ENCODE data around the gene APEH. TPM values are rescaled to one million over a fixed set of nuclear protein-coding genes. Genes with fewer than 3 reads are reported as not detected.

Gene APEH
- total and polyA plus RNA-seq, 2 of the 13 experiments (the other 11 are each of a cell fraction or from before 2014, with no cell fraction given): 116 to 130 TPM

DNA sequence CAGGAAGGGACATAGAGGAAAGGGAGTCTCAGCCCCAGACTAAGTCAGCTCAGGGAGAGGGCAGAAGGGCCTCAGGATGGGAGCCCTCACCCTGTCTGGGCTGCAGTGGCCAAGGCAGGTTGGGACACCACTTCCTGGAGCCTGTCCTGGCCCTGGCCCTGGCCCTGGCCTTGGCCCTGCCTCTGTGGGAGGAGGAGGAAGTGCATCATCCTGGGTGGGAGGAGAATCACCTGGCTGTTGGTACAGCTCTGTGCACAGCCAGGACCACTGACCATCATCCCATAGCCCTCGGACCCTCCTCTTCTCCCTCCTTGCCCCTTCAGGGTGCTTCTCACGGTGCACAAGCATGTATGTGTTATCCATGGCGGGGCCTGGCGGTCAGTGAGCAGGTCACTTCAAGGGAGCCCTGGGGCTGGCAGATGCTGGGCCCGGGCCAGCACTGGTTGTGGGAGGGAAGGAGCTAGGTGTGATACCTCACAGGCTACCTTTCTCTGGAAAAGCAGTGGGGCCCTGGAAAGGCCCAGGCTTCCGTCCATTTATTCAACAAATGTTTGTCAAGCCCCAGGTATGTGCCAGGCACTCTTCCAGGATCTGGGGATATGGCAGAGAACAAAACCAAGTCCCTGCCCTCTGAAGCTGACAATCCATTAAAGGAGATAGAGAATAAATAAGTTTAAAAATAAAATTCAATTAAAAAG, 8.2 kb upstream of the APEH start (continued):
- TF ChIP-seq, protein P1, sequence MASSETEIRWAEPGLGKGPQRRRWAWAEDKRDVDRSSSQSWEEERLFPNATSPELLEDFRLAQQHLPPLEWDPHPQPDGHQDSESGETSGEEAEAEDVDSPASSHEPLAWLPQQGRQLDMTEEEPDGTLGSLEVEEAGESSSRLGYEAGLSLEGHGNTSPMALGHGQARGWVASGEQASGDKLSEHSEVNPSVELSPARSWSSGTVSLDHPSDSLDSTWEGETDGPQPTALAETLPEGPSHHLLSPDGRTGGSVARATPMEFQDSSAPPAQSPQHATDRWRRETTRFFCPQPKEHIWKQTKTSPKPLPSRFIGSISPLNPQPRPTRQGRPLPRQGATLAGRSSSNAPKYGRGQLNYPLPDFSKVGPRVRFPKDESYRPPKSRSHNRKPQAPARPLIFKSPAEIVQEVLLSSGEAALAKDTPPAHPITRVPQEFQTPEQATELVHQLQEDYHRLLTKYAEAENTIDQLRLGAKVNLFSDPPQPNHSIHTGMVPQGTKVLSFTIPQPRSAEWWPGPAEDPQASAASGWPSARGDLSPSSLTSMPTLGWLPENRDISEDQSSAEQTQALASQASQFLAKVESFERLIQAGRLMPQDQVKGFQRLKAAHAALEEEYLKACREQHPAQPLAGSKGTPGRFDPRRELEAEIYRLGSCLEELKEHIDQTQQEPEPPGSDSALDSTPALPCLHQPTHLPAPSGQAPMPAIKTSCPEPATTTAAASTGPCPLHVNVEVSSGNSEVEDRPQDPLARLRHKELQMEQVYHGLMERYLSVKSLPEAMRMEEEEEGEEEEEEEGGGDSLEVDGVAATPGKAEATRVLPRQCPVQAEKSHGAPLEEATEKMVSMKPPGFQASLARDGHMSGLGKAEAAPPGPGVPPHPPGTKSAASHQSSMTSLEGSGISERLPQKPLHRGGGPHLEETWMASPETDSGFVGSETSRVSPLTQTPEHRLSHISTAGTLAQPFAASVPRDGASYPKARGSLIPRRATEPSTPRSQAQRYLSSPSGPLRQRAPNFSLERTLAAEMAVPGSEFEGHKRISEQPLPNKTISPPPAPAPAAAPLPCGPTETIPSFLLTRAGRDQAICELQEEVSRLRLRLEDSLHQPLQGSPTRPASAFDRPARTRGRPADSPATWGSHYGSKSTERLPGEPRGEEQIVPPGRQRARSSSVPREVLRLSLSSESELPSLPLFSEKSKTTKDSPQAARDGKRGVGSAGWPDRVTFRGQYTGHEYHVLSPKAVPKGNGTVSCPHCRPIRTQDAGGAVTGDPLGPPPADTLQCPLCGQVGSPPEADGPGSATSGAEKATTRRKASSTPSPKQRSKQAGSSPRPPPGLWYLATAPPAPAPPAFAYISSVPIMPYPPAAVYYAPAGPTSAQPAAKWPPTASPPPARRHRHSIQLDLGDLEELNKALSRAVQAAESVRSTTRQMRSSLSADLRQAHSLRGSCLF (CRISPR knock-in tag; IDR thresholded peaks at IDR 0.05; ENCODE audit: borderline replicate concordance): no peak
- peak; percentile 98 for TF ChIP-seq ELF3 (CRISPR knock-in tag; IDR thresholded peaks at IDR 0.05)
- TF ChIP-seq, protein P2, sequence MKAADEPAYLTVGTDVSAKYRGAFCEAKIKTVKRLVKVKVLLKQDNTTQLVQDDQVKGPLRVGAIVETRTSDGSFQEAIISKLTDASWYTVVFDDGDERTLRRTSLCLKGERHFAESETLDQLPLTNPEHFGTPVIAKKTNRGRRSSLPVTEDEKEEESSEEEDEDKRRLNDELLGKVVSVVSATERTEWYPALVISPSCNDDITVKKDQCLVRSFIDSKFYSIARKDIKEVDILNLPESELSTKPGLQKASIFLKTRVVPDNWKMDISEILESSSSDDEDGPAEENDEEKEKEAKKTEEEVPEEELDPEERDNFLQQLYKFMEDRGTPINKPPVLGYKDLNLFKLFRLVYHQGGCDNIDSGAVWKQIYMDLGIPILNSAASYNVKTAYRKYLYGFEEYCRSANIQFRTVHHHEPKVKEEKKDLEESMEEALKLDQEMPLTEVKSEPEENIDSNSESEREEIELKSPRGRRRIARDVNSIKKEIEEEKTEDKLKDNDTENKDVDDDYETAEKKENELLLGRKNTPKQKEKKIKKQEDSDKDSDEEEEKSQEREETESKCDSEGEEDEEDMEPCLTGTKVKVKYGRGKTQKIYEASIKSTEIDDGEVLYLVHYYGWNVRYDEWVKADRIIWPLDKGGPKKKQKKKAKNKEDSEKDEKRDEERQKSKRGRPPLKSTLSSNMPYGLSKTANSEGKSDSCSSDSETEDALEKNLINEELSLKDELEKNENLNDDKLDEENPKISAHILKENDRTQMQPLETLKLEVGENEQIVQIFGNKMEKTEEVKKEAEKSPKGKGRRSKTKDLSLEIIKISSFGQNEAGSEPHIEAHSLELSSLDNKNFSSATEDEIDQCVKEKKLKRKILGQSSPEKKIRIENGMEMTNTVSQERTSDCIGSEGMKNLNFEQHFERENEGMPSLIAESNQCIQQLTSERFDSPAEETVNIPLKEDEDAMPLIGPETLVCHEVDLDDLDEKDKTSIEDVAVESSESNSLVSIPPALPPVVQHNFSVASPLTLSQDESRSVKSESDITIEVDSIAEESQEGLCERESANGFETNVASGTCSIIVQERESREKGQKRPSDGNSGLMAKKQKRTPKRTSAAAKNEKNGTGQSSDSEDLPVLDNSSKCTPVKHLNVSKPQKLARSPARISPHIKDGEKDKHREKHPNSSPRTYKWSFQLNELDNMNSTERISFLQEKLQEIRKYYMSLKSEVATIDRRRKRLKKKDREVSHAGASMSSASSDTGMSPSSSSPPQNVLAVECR (CRISPR knock-in tag; IDR thresholded peaks at IDR 0.05; ENCODE audit: borderline replicate concordance): no peak
- no peak for TF ChIP-seq FOXJ3 (CRISPR knock-in tag; IDR thresholded peaks at IDR 0.05; ENCODE audit: borderline replicate concordance)
- no peak for TF ChIP-seq ZNF766 (CRISPR knock-in tag; IDR thresholded peaks at IDR 0.05; ENCODE audit: borderline replicate concordance)
- TF ChIP-seq RBAK (CRISPR knock-in tag; IDR thresholded peaks at IDR 0.05): no peak
- no peak for TF ChIP-seq SIN3A (IDR thresholded peaks at IDR 0.05; ENCODE audit: borderline replicate concordance, low read depth, low read length)
- TF ChIP-seq, protein P3, sequence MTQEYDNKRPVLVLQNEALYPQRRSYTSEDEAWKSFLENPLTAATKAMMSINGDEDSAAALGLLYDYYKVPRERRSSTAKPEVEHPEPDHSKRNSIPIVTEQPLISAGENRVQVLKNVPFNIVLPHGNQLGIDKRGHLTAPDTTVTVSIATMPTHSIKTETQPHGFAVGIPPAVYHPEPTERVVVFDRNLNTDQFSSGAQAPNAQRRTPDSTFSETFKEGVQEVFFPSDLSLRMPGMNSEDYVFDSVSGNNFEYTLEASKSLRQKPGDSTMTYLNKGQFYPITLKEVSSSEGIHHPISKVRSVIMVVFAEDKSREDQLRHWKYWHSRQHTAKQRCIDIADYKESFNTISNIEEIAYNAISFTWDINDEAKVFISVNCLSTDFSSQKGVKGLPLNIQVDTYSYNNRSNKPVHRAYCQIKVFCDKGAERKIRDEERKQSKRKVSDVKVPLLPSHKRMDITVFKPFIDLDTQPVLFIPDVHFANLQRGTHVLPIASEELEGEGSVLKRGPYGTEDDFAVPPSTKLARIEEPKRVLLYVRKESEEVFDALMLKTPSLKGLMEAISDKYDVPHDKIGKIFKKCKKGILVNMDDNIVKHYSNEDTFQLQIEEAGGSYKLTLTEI (CRISPR knock-in tag; conservative IDR thresholded peaks at IDR 0.05): no peak
- no peak for TF ChIP-seq ZNF563 (CRISPR knock-in tag; IDR thresholded peaks at IDR 0.05)
- TF ChIP-seq, protein P4, sequence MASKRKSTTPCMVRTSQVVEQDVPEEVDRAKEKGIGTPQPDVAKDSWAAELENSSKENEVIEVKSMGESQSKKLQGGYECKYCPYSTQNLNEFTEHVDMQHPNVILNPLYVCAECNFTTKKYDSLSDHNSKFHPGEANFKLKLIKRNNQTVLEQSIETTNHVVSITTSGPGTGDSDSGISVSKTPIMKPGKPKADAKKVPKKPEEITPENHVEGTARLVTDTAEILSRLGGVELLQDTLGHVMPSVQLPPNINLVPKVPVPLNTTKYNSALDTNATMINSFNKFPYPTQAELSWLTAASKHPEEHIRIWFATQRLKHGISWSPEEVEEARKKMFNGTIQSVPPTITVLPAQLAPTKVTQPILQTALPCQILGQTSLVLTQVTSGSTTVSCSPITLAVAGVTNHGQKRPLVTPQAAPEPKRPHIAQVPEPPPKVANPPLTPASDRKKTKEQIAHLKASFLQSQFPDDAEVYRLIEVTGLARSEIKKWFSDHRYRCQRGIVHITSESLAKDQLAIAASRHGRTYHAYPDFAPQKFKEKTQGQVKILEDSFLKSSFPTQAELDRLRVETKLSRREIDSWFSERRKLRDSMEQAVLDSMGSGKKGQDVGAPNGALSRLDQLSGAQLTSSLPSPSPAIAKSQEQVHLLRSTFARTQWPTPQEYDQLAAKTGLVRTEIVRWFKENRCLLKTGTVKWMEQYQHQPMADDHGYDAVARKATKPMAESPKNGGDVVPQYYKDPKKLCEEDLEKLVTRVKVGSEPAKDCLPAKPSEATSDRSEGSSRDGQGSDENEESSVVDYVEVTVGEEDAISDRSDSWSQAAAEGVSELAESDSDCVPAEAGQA (IDR thresholded peaks at IDR 0.05; ENCODE audit: low read depth): no peak
- TF ChIP-seq, protein P4 (CRISPR knock-in tag; IDR thresholded peaks at IDR 0.05; ENCODE audit: borderline replicate concordance): no peak
